Suprapubic skin (tissue), 4 donors: ENCODE data around the gene FAM217B. TPM values are rescaled to one million over a fixed set of nuclear protein-coding genes. Genes with fewer than 3 reads are reported as not detected.

Experiments
- DNase-seq, 2 donors: peaks; one replicate each; pipeline ENCODE4 v3.0.0-alpha.2; 2019; ENCODE audit warnings: low spot score in 2 of 2
- H3K27ac ChIP-seq: fragments of 200-600 bp; sonication (generic); one replicate; pipeline ENCODE4 v1.5.1; 2019
- H3K27me3 ChIP-seq: fragments of 200-600 bp; sonication (generic); one replicate; pipeline ENCODE4 v1.5.1; 2019
- H3K36me3 ChIP-seq: fragments of 200-600 bp; sonication (generic); one replicate; pipeline ENCODE4 v1.5.1; 2019
- H3K4me1 ChIP-seq: fragments of 200-600 bp; sonication (generic); one replicate; pipeline ENCODE4 v1.5.1; 2019
- H3K4me3 ChIP-seq: fragments of 200-600 bp; sonication (generic); one replicate; pipeline ENCODE4 v1.5.1; 2019; ENCODE audit warnings: mild to moderate bottlenecking
- H3K9me3 ChIP-seq: fragments of 200-600 bp; sonication (generic); one replicate; pipeline ENCODE4 v1.5.1; 2019
- CTCF ChIP-seq, 2 donors: fragments of 200-600 bp in 1 of 2; fragments of 450-650 bp in 1 of 2; sonication (generic) in 1 of 2; IDR thresholded peaks; one replicate each; pipeline ENCODE4 v1.5.1; 2016 to 2019; ENCODE audit warnings: antibody characterized with exemption in 2 of 2, mild to moderate bottlenecking in 1 of 2, moderate library complexity in 1 of 2
- EP300 ChIP-seq: sonication (generic); formaldehyde crosslinking; IDR thresholded peaks from one replicate; pipeline ENCODE4 v1.6.1; 2017; ENCODE audit warnings: antibody characterized with exemption
- POLR2A ChIP-seq, 2 donors: fragments of 450-650 bp; IDR thresholded peaks; one replicate each; pipeline ENCODE4 v1.6.1; 2017; ENCODE audit warnings: antibody characterized with exemption in 2 of 2, mild to moderate bottlenecking in 2 of 2, moderate library complexity in 2 of 2
- POLR2AphosphoS5 ChIP-seq, 3 donors: sonication (generic); formaldehyde crosslinking; IDR thresholded peaks; one replicate each; pipeline ENCODE4 v1.6.1; 2017; ENCODE audit warnings: antibody characterized with exemption in 3 of 3
- WGBS: methylation state at CpG from one replicate; pipeline ENCODE4 v1.1.5; 2018; 5-methylcytosine and 5-hydroxymethylcytosine counted together
- total RNA-seq, 4 donors: library from RNA; depleted of rRNA; stranded (reverse); fragments of >200 nt; gene quantifications; one replicate each; pipeline ENCODE4 v1.1.0, GENCODE V29; 2016

Gene FAM217B
- total RNA-seq, 4 donors from 2014 or later = 2.8 to 12.9 (median 6.0) TPM

- no peaks in the 10 kb centered on the region for H3K4me1 ChIP-seq
- no peak overlapping the region for H3K27ac ChIP-seq
- H3K36me3 ChIP-seq = no peaks in the 10 kb centered on the region
- no peak for DNase-seq
- no peak overlapping the region for H3K4me3 ChIP-seq
- TF ChIP-seq POLR2AphosphoS5 (IDR thresholded peaks at IDR 0.05) (no peak), POLR2A (IDR thresholded peaks at IDR 0.05) (no peak), CTCF (IDR thresholded peaks at IDR 0.05) (no peak), EP300 (no peak)
- WGBS = 85% methylated on average over 5 of the region's 5 CpGs
- no peaks in the 10 kb centered on the region for H3K27me3 ChIP-seq
- no peaks in the 10 kb centered on the region for H3K9me3 ChIP-seq
Measured at GRCh38 chr20:59908855-59909254, 31.3 kb upstream of the FAM217B start.

- 75% methylated on average over 2 of the region's 2 CpGs for WGBS
- no peak for DNase-seq
- H3K27ac ChIP-seq = no peak overlapping the region
- no peak for TF ChIP-seq CTCF (IDR thresholded peaks at IDR 0.05)
- no peak for TF ChIP-seq POLR2AphosphoS5 (IDR thresholded peaks at IDR 0.05)
- TF ChIP-seq EP300 = no peak
- no peaks in the 10 kb centered on the region for H3K36me3 ChIP-seq
- no peaks in the 10 kb centered on the region for H3K27me3 ChIP-seq
- no peaks in the 10 kb centered on the region for H3K4me1 ChIP-seq
- no peak overlapping the region for H3K4me3 ChIP-seq
- H3K9me3 ChIP-seq = no peaks in the 10 kb centered on the region
Measured at GRCh38 chr20:59911041-59911440, 29.1 kb upstream of the FAM217B start.

GRCh38 chr20:59912609-59913008, 27.6 kb upstream of the FAM217B start:
- Histone ChIP-seq H3K27me3 (no peaks in the 10 kb centered on the region), H3K4me3 (no peak overlapping the region), H3K9me3 (no peaks in the 10 kb centered on the region), H3K4me1 (no peaks in the 10 kb centered on the region), H3K36me3 (no peaks in the 10 kb centered on the region), H3K27ac (no peak overlapping the region)
- 73% methylated on average over 4 of the region's 4 CpGs for WGBS
- TF ChIP-seq POLR2A (IDR thresholded peaks at IDR 0.05) (no peak), POLR2AphosphoS5 (IDR thresholded peaks at IDR 0.05) (no peak)
- DNase-seq = no peak

GRCh38 chr20:59920944-59921343, 19.2 kb upstream of the FAM217B start:
- H3K4me1 ChIP-seq = no peaks in the 10 kb centered on the region
- H3K4me3 ChIP-seq = no peak overlapping the region
- TF ChIP-seq CTCF (IDR thresholded peaks at IDR 0.05) (no peak), POLR2A (IDR thresholded peaks at IDR 0.05) (no peak), POLR2AphosphoS5 (IDR thresholded peaks at IDR 0.05) (no peak), EP300 (no peak)
- no peaks in the 10 kb centered on the region for H3K36me3 ChIP-seq
- DNase-seq = no peak
- no peak overlapping the region for H3K27ac ChIP-seq
- no peaks in the 10 kb centered on the region for H3K27me3 ChIP-seq
- no peaks in the 10 kb centered on the region for H3K9me3 ChIP-seq

- H3K27ac ChIP-seq = no peak overlapping the region
- no peaks in the 10 kb centered on the region for H3K4me1 ChIP-seq
- TF ChIP-seq EP300 (no peak), POLR2AphosphoS5 (IDR thresholded peaks at IDR 0.05) (no peak), CTCF (IDR thresholded peaks at IDR 0.05) (no peak), POLR2A (IDR thresholded peaks at IDR 0.05) (no peak)
- no peak for DNase-seq
- no peaks in the 10 kb centered on the region for H3K9me3 ChIP-seq
- H3K27me3 ChIP-seq = no peaks in the 10 kb centered on the region
- no peaks in the 10 kb centered on the region for H3K36me3 ChIP-seq
- no peak overlapping the region for H3K4me3 ChIP-seq
- WGBS = 91% methylated on average over 1 of the region's 1 CpG
Measured at GRCh38 chr20:59923514-59923913, 16.7 kb upstream of the FAM217B start.

GRCh38 chr20:59925359-59925758, 14.8 kb upstream of the FAM217B start:
- WGBS = 88% methylated on average over 1 of the region's 1 CpG
- H3K27ac ChIP-seq = peak overlapping the region; percentile 32
- H3K4me1 ChIP-seq = no peaks in the 10 kb centered on the region
- H3K36me3 ChIP-seq = no peaks in the 10 kb centered on the region
- no peaks in the 10 kb centered on the region for H3K27me3 ChIP-seq
- DNase-seq = no peak
- H3K9me3 ChIP-seq = no peaks in the 10 kb centered on the region
- TF ChIP-seq CTCF (IDR thresholded peaks at IDR 0.05) = no peak
- no peak for TF ChIP-seq POLR2A (IDR thresholded peaks at IDR 0.05)
- TF ChIP-seq EP300 = no peak
- no peak for TF ChIP-seq POLR2AphosphoS5 (IDR thresholded peaks at IDR 0.05)
- no peak overlapping the region for H3K4me3 ChIP-seq
